ENCODE results near the gene GAP43.

GRCh38 chr3:115657168-115657567, 33.9 kb downstream of the GAP43 start:
- no peak for TF ChIP-seq CTCF (IDR thresholded peaks at IDR 0.05; ENCODE audit: insufficient read depth, low read length, poor library complexity, severe bottlenecking)
- no peak for TF ChIP-seq EZH2phosphoT487 (conservative IDR thresholded peaks at IDR 0.05; ENCODE audit: low read length)
